Pancreas (tissue), 10 donors: ENCODE data around the gene MRGPRD. TPM values are rescaled to one million over a fixed set of nuclear protein-coding genes. Genes with fewer than 3 reads are reported as not detected.

ENCODE experiments used
- ATAC-seq, 4 donors: fragments of 200-7000 bp; cut with Tn5 transposase; one replicate each; pipeline versions ENCODE4 v1.8.0 to v1.9.1; 2020; ENCODE audit warnings: mild to moderate bottlenecking in 4 of 4, moderate library complexity in 4 of 4
- DNase-seq, 6 donors: peaks; one replicate each; pipeline ENCODE4 v3.0.0-alpha.2; 2020
- FAIRE-seq: peaks from 2 replicates; lab custom pipeline; 2012; peaks lifted over from hg19 to GRCh38; lab: Jason Lieb, UNC
- H3K27ac ChIP-seq, 4 donors: fragments of 200-600 bp; sonication (generic); 1 replicate in 3 of 4; 2 replicates in 1 of 4; pipeline versions ENCODE4 v1.5.0 to v1.8.0; 2020
- H3K27me3 ChIP-seq, 4 donors: fragments of 200-600 bp; one replicate each; pipeline ENCODE4 v1.8.0; 2021
- H3K36me3 ChIP-seq, 3 donors: fragments of 200-600 bp; sonication (generic) in 1 of 3; one replicate each; pipeline versions ENCODE4 v1.5.0 to v1.8.0; 2020 to 2021
- H3K4me1 ChIP-seq, 3 donors: fragments of 200-600 bp; one replicate each; pipeline ENCODE4 v1.8.0; 2021
- H3K4me3 ChIP-seq, 4 donors: fragments of 200-600 bp; sonication (generic) in 2 of 4; one replicate each; pipeline versions ENCODE4 v1.5.0 to v1.8.0; 2020 to 2021
- H3K9me3 ChIP-seq, 4 donors: fragments of 200-600 bp; one replicate each; pipeline ENCODE4 v1.8.0; 2021
- CTCF ChIP-seq, 4 donors: fragments of 200-600 bp; sonication (generic) in 3 of 4; IDR thresholded peaks; one replicate each; pipeline versions ENCODE4 v1.5.0 to v1.8.0; 2021; ENCODE audit warnings: antibody characterized with exemption in 4 of 4
- WGBS, 2 donors: extraction: QIAGEN DNeasy Blood & Tissue Kit; methylation state at CpG; one replicate each; pipeline ENCODE4 v1.1.7; 2013; 5-methylcytosine and 5-hydroxymethylcytosine counted together
- intact Hi-C, 3 donors: fragments of 100-400 bp; cut with DNase I; formaldehyde crosslinking; loops; one replicate each; pipeline versions ENCODE4 v1.11.1 to v1.14.2; 2022
- polyA plus RNA-seq, 2 donors: library from polyadenylated mRNA; stranded (reverse); fragments of 200-250 nt; gene quantifications; one replicate each; pipeline ENCODE4 v1.2.3, GENCODE V29; 2013
- total RNA-seq, 6 donors: library from RNA; stranded (reverse); fragmentation: NEBNext Ultra II Directional in 4 of 6; extraction: Animal tissue kit (Norgen Biotek cat#: 25700) in 4 of 6; gene quantifications; one replicate each; pipeline versions ENCODE4 v1.2.1 to v1.2.4, GENCODE V29; 2021 to 2023
- donor health status: healthy with polysubstance abuse.
- donor health status: DM: no; HTN: no; CAD: no; lungs with moderate emphysema.
- donor health status: DM: no; HTN: no; CAD: no.
- donor health status: control.
- donor health status: control.
- donor health status: Bipolar disorder and iron deficiency.
- donor health status: DM: yes; HTN: yes; CAD: no.
- donor health status: DM: no; HTN: no; CAD: no.
- donor health status: DM: no; HTN: no; CAD: no.
- donor health status: DM: yes; HTN: yes; CAD: no.

The MRGPRD gene
- total and polyA plus RNA-seq, 8 donors, result not detected

GRCh38 chr11:68994894-68995285 is 14.1 kb upstream of the MRGPRD start:
- peaks cover 0 to 4% (median 0%) of the 10 kb centered on the region in 4 donors for H3K27me3 ChIP-seq
- intact Hi-C loops, result no loop called here
- H3K4me3 ChIP-seq, result no peak overlapping the region
- ATAC-seq (no peak), FAIRE-seq (no peak), DNase-seq (no peak)
- H3K27ac ChIP-seq, result no peak overlapping the region
- no peaks in the 10 kb centered on the region for H3K4me1 ChIP-seq
- H3K36me3 ChIP-seq, result no peaks in the 10 kb centered on the region
- 54 to 65% methylated on average over 6 of the region's 6 CpGs for WGBS, 2 donors
- no peak for TF ChIP-seq CTCF (IDR thresholded peaks at IDR 0.05)
- H3K9me3 ChIP-seq, result no peaks in the 10 kb centered on the region

- FAIRE-seq (no peak), DNase-seq (no peak), ATAC-seq (no peak)
- H3K4me1 ChIP-seq, result no peaks in the 10 kb centered on the region
- no peaks in the 10 kb centered on the region for H3K36me3 ChIP-seq
- 58 to 62% methylated on average over 28 of the region's 28 CpGs for WGBS, 2 donors
- intact Hi-C loops, result no loop called here
- no peak overlapping the region for H3K27ac ChIP-seq
- H3K27me3 ChIP-seq, result peaks cover 0 to 4% (median 0%) of the 10 kb centered on the region in 4 donors
- no peaks in the 10 kb centered on the region for H3K9me3 ChIP-seq
- TF ChIP-seq CTCF (IDR thresholded peaks at IDR 0.05), result no peak
- no peak overlapping the region for H3K4me3 ChIP-seq
Measured at GRCh38 chr11:68994161-68994893, 13.5 kb upstream of the MRGPRD start.

GRCh38 chr11:68993546-68993945 is 12.8 kb upstream of the MRGPRD start:
- ATAC-seq (no peak), DNase-seq (no peak), FAIRE-seq (no peak)
- Histone ChIP-seq H3K27ac (no peak overlapping the region), H3K4me3 (no peak overlapping the region), H3K27me3 (peaks cover 0 to 4% (median 0%) of the 10 kb centered on the region in 4 donors), H3K9me3 (no peaks in the 10 kb centered on the region), H3K36me3 (no peaks in the 10 kb centered on the region), H3K4me1 (no peaks in the 10 kb centered on the region)
- TF ChIP-seq CTCF (IDR thresholded peaks at IDR 0.05), result no peak
- intact Hi-C loops, result no loop called here
- WGBS, 2 donors, result 44 to 53% methylated on average over 7 of the region's 7 CpGs

GRCh38 chr11:68992743-68993255 is 12.0 kb upstream of the MRGPRD start:
- Histone ChIP-seq H3K9me3 (no peaks in the 10 kb centered on the region), H3K27ac (no peak overlapping the region), H3K4me1 (no peaks in the 10 kb centered on the region), H3K27me3 (peaks cover 0 to 4% (median 0%) of the 10 kb centered on the region in 4 donors), H3K36me3 (no peaks in the 10 kb centered on the region), H3K4me3 (no peak overlapping the region)
- no peak for TF ChIP-seq CTCF (IDR thresholded peaks at IDR 0.05)
- DNase-seq (peak in 1 of 6 donors; percentile 3), ATAC-seq (no peak), FAIRE-seq (no peak)
- intact Hi-C loops, result no loop called here
- 42 to 47% methylated on average over 14 of the region's 14 CpGs for WGBS, 2 donors
